Activated naive CD4-positive, alpha-beta T cell treated with anti-CD3 and anti-CD28 coated beads, Interleukin-2, amount 50 U/mL, for 72 hours (primary cell): ENCODE data around the gene TICAM1. TPM values are rescaled to one million over a fixed set of nuclear protein-coding genes. Genes with fewer than 3 reads are reported as not detected.

ENCODE experiments used
- total RNA-seq, 2 donors: library from RNA; stranded (reverse); gene quantifications; one replicate each; pipeline ENCODE4 v1.2.3, GENCODE V29; 2022

The TICAM1 gene
- total RNA-seq, 2 donors from 2014 or later: 18.8 to 27.5 TPM

Other genes starting within 250 kb of the TICAM1 start
- gene TNFAIP8L1, start 192.2 kb downstream of the TICAM1 start, total RNA-seq: 10 to 100 TPM; 25.9 to 31.3 TPM
- gene MYDGF, start 161.4 kb downstream of the TICAM1 start, total RNA-seq: 10 to 100 TPM; 40.2 to 48.5 TPM
- gene DPP9, start 107.9 kb downstream of the TICAM1 start, total RNA-seq: 10 to 100 TPM; 55.2 to 59.0 TPM
- 10 to 100 TPM in 1 of 2 donors, 1 to 10 TPM in 1; 9.3 to 11.4 TPM for gene FEM1A, start 40.0 kb downstream of the TICAM1 start, total RNA-seq
- gene PLIN3, start 36.0 kb upstream of the TICAM1 start, total RNA-seq: 10 to 100 TPM; 47.5 TPM
- under 1 TPM in 1 of 2 donors, not detected in 1; 0.39 TPM for gene ARRDC5, start 71.2 kb upstream of the TICAM1 start, total RNA-seq
- gene UHRF1, start 77.8 kb upstream of the TICAM1 start, total RNA-seq: 100 to 1,000 TPM in 1 of 2 donors, 10 to 100 TPM in 1; 79.5 to 157 TPM
- 10 to 100 TPM; 21.0 to 44.8 TPM for gene KDM4B, start 137.4 kb upstream of the TICAM1 start, total RNA-seq